ENCODE data around the gene ULBP2. TPM values are rescaled to one million over a fixed set of nuclear protein-coding genes. Genes with fewer than 3 reads are reported as not detected.
"Not testable (repeated sequence)": the region's sequence is repeated elsewhere in the genome, so short reads cannot be mapped to it uniquely, and the experiment has no call there.

ULBP2 gene
- total and polyA plus RNA-seq, 9 donors: 0.23 to 0.53 (median 0.28) TPM; not detected in 1

DNA sequence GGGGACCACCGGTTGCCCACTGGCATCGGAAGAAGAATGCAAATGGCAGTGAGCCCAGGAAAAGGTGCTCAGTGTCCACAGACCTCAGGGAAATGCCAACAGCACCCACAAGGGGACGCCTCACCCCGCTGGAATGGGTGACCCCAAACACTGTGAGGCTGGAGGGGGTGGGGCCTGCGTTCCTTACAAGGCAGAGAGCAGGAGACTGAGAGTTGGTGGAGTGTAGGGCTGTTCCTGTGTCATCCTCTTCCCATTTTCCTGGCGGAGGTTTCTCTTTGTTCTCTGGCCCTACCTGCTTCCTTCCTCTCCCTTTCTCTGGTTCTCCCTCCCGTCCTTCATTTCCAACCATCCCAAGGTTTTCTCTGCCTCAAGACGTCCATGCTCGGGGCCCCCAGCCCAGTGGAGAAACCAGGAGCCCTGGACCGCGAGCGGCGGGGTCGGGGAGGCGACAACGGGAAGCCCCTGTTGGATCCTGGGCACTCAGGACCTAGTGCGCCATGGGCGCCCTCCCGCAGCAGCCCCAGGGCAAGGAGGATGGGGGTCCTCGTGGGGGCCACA lies 3.7 kb upstream of the ULBP2 start:
- peaks cover 19% of the 10 kb centered on the region for H3K4me1 ChIP-seq (ENCODE audit: control insufficient read depth, insufficient read depth, low read length)
- not testable (repeated sequence) for H3K36me3 ChIP-seq (ENCODE audit: control insufficient read depth, insufficient read depth, low read length); DNase-seq; H3K9me3 ChIP-seq (replicated peaks; ENCODE audit: control insufficient read depth, low read depth, low read length); H3K27ac ChIP-seq (ENCODE audit: low read length)
- peak overlapping the region; percentile 41 for H3K4me3 ChIP-seq (ENCODE audit: low read length)
- under 1% methylated on average over 15 of the region's 20 CpGs for WGBS (ENCODE audit: insufficient coverage)
- peaks cover 91% of the 10 kb centered on the region for H3K27me3 ChIP-seq (ENCODE audit: control insufficient read depth, insufficient read depth, low read length)

DNA sequence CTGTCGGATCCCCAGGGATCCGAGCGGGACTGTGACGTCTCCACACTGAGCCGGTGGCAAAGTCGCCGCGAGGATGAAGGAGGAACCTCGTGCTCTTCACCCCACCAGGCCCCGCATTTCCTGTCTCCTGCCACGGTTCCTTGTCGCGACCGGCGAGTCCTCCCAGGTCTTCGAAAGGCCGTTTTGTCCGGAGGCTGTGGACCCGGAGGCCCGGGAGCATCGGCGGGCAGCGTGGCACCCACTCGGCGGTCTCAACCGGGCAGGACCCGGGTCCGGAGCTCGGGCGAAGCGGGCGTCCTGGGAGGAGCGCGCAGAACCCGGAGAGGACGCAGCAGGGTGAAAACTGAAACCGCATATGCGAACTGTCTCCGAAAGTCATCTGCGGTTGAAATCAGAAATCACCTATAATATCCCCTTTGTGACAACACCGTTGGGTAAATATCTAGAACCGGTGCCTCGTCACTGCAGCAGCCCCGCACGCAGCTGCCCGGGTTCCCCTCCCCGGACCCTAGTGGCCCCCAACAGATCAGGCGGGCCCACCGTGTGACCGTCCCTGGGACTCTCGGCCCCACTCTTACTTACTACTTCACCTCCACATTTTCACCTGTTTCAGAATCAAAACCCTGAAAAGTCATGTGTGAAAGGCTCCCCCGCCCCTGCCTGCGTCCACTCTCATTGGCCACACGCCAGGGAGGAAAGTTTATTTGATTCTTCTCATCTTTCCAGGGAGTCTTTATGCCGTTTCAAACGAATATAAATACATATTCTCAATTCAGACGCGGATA lies 3.1 kb upstream of the ULBP2 start:
- H3K4me3 ChIP-seq (ENCODE audit: low read length): peak overlapping the region; percentile 41
- no peak for DNase-seq
- peaks cover 19% of the 10 kb centered on the region for H3K4me1 ChIP-seq (ENCODE audit: control insufficient read depth, insufficient read depth, low read length)
- H3K27ac ChIP-seq (ENCODE audit: low read length): no peak overlapping the region
- no peaks in the 10 kb centered on the region for H3K36me3 ChIP-seq (ENCODE audit: control insufficient read depth, insufficient read depth, low read length)
- WGBS (ENCODE audit: insufficient coverage): 1% methylated on average over 53 of the region's 58 CpGs
- H3K9me3 ChIP-seq (replicated peaks; ENCODE audit: control insufficient read depth, low read depth, low read length): no peaks in the 10 kb centered on the region
- H3K27me3 ChIP-seq (ENCODE audit: control insufficient read depth, insufficient read depth, low read length): peaks cover 89% of the 10 kb centered on the region

DNA sequence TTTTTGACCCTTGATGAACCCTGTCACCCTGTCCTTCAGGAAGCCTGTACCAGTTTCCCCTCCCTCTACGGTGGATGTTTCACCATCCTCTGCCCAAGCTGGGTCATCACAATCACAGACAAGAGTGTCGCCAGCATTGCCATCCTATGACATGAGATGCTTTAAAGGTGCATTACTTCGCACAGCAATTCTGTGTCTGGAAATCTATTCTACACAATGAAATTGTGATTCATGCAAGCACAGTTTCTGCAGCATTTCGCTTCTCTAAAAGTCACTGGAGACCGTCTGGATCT lies 2.5 kb upstream of the ULBP2 start:
- WGBS (ENCODE audit: insufficient coverage): 18% methylated on average over 5 of the region's 5 CpGs
- H3K4me1 ChIP-seq (ENCODE audit: control insufficient read depth, insufficient read depth, low read length): peaks cover 19% of the 10 kb centered on the region
- no peaks in the 10 kb centered on the region for H3K36me3 ChIP-seq (ENCODE audit: control insufficient read depth, insufficient read depth, low read length)
- no peaks in the 10 kb centered on the region for H3K9me3 ChIP-seq (replicated peaks; ENCODE audit: control insufficient read depth, low read depth, low read length)
- H3K27me3 ChIP-seq (ENCODE audit: control insufficient read depth, insufficient read depth, low read length): peaks cover 88% of the 10 kb centered on the region
- H3K27ac ChIP-seq (ENCODE audit: low read length): no peak overlapping the region
- no peak for DNase-seq
- H3K4me3 ChIP-seq (ENCODE audit: low read length): no peak overlapping the region

- Histone ChIP-seq H3K27me3 (ENCODE audit: control insufficient read depth, insufficient read depth, low read length) (peaks cover 81% of the 10 kb centered on the region), H3K27ac (ENCODE audit: low read length) (no peak overlapping the region), H3K4me1 (ENCODE audit: control insufficient read depth, insufficient read depth, low read length) (peaks cover 19% of the 10 kb centered on the region), H3K9me3 (replicated peaks; ENCODE audit: control insufficient read depth, low read depth, low read length) (no peaks in the 10 kb centered on the region), H3K4me3 (ENCODE audit: low read length) (no peak overlapping the region), H3K36me3 (ENCODE audit: control insufficient read depth, insufficient read depth, low read length) (no peaks in the 10 kb centered on the region)
- no peak for DNase-seq
- WGBS (ENCODE audit: insufficient coverage): no CpG with 5 or more reads among the region's 6 CpGs
Measured at GRCh38 chr6:149939909-149940671, 1.7 kb upstream of the ULBP2 start.

GRCh38 chr6:149940672-149940982 lies 1.2 kb upstream of the ULBP2 start:
- no peaks in the 10 kb centered on the region for H3K36me3 ChIP-seq (ENCODE audit: control insufficient read depth, insufficient read depth, low read length)
- DNase-seq: no peak
- no peak overlapping the region for H3K27ac ChIP-seq (ENCODE audit: low read length)
- 29% methylated on average over 6 of the region's 6 CpGs for WGBS (ENCODE audit: insufficient coverage)
- peaks cover 19% of the 10 kb centered on the region for H3K4me1 ChIP-seq (ENCODE audit: control insufficient read depth, insufficient read depth, low read length)
- H3K9me3 ChIP-seq (replicated peaks; ENCODE audit: control insufficient read depth, low read depth, low read length): no peaks in the 10 kb centered on the region
- H3K4me3 ChIP-seq (ENCODE audit: low read length): no peak overlapping the region
- H3K27me3 ChIP-seq (ENCODE audit: control insufficient read depth, insufficient read depth, low read length): peaks cover 75% of the 10 kb centered on the region

DNA sequence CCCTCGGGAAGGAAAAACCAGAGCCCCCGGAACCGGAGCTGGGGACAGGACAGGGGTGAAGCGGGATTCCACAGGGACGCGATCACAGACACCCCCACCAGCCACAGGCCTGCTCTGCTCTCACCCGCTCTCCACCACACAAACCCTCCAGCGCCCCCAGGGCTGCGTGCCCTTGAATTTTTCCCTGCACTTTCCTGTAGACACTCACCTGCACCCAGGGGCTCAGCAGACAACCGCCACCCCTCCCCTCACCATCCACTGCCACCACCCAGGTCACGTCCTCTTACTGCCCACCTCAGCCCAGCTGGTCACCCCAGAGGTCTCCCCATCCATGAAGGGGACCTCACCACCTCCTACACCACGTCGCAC lies 631 bp downstream of the ULBP2 start:
- H3K27ac ChIP-seq (ENCODE audit: low read length): no peak overlapping the region
- H3K27me3 ChIP-seq (ENCODE audit: control insufficient read depth, insufficient read depth, low read length): peaks cover 69% of the 10 kb centered on the region

DNA sequence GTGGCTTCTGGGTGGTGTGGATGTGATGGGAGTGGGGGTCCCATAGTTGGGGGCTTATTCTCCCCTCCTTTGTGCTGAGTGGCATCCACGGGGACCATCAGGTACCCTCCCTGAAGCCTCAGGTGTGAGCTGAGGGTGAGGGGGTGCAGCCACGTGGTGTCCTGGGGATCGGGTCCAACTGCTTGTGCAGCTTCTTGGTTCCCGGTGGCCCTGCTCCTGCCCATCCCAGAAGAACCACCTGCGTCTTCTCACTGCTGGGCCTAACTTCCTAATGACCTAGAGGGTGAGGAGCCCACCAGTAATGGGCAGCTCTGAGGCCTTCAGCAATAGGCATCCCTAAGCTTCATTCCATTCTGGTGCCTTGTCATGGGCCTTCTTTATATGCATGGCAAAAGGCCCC lies 1.5 kb downstream of the ULBP2 start:
- H3K27me3 ChIP-seq (ENCODE audit: control insufficient read depth, insufficient read depth, low read length): peaks cover 66% of the 10 kb centered on the region
- H3K9me3 ChIP-seq (replicated peaks; ENCODE audit: control insufficient read depth, low read depth, low read length); DNase-seq; H3K36me3 ChIP-seq (ENCODE audit: control insufficient read depth, insufficient read depth, low read length); H3K27ac ChIP-seq (ENCODE audit: low read length); H3K4me3 ChIP-seq (ENCODE audit: low read length): not testable (repeated sequence)
- WGBS (ENCODE audit: insufficient coverage): no CpG with 5 or more reads among the region's 5 CpGs
- peaks cover 16% of the 10 kb centered on the region for H3K4me1 ChIP-seq (ENCODE audit: control insufficient read depth, insufficient read depth, low read length)

More for the DNA sequence above, 631 bp downstream of the ULBP2 start:
- Histone ChIP-seq H3K9me3 (replicated peaks; ENCODE audit: control insufficient read depth, low read depth, low read length) (no peaks in the 10 kb centered on the region), H3K4me3 (ENCODE audit: low read length) (peak overlapping the region; percentile 59), H3K4me1 (ENCODE audit: control insufficient read depth, insufficient read depth, low read length) (peaks cover 19% of the 10 kb centered on the region), H3K36me3 (ENCODE audit: control insufficient read depth, insufficient read depth, low read length) (no peaks in the 10 kb centered on the region)
- 4% methylated on average over 11 of the region's 13 CpGs for WGBS (ENCODE audit: insufficient coverage)
- no peak for DNase-seq

DNA sequence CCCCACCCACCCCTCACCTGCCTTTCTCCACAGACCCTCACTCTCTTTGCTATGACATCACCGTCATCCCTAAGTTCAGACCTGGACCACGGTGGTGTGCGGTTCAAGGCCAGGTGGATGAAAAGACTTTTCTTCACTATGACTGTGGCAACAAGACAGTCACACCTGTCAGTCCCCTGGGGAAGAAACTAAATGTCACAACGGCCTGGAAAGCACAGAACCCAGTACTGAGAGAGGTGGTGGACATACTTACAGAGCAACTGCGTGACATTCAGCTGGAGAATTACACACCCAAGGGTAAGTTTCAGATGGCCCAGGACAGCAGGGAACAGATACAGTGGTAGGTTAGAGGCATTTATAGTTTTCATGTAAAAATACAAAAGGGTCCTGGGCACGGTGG lies 3.5 kb downstream of the ULBP2 start:
- WGBS (ENCODE audit: insufficient coverage): 80% methylated on average over 1 of the region's 6 CpGs
- peaks cover 54% of the 10 kb centered on the region for H3K27me3 ChIP-seq (ENCODE audit: control insufficient read depth, insufficient read depth, low read length)
- H3K9me3 ChIP-seq (replicated peaks; ENCODE audit: control insufficient read depth, low read depth, low read length); H3K4me1 ChIP-seq (ENCODE audit: control insufficient read depth, insufficient read depth, low read length); DNase-seq; H3K36me3 ChIP-seq (ENCODE audit: control insufficient read depth, insufficient read depth, low read length); H3K27ac ChIP-seq (ENCODE audit: low read length); H3K4me3 ChIP-seq (ENCODE audit: low read length): not testable (repeated sequence)

DNA sequence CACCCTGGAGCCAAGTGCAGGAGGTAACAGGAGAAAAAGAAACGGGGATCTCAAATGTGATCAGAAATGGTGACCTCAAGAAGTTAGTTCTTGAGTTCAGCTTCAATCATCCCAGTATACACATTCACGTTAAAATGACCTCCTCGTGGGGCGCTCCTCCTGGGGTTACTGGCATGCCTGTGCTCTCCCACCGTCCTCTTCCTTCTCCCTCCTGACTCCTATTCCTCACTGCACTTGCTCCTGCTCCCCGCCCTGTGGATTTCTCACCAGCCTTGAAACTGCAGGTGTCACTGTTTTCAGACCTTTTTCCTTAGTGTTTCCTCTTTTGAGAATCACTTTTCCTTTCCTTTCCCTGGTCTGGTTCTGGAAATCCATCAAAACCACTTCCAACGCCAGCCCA lies 4.8 kb downstream of the ULBP2 start:
- 24% methylated on average over 5 of the region's 7 CpGs for WGBS (ENCODE audit: insufficient coverage)
- not testable (repeated sequence) for DNase-seq

DNA sequence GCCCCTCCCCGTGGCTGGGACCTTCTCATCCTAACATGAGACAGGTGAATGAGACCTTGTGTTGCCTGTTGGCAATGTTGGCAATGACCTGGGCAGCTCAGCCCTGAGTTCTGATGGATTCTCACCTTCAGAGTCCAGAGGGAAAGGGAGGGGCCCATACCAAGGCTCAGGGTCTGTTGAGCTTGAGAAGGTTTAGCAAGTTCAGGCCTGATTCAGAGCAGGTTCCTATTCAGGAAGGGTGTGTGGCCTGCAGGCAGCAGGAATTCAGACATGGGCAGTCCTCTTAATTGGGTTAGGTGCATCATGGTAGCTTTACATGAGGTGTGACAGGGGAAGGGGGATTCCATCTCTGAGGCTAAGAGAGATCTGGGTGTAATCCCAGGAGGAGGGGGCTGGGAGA lies 5.7 kb downstream of the ULBP2 start:
- not testable (repeated sequence) for H3K4me1 ChIP-seq (ENCODE audit: control insufficient read depth, insufficient read depth, low read length); H3K4me3 ChIP-seq (ENCODE audit: low read length); H3K9me3 ChIP-seq (replicated peaks; ENCODE audit: control insufficient read depth, low read depth, low read length); H3K27ac ChIP-seq (ENCODE audit: low read length); DNase-seq; H3K36me3 ChIP-seq (ENCODE audit: control insufficient read depth, insufficient read depth, low read length)
- peaks cover 51% of the 10 kb centered on the region for H3K27me3 ChIP-seq (ENCODE audit: control insufficient read depth, insufficient read depth, low read length)
- no CpG with 5 or more reads among the region's 1 CpG for WGBS (ENCODE audit: insufficient coverage)

More for the DNA sequence above, 4.8 kb downstream of the ULBP2 start:
- H3K27me3 ChIP-seq (ENCODE audit: control insufficient read depth, insufficient read depth, low read length): peaks cover 54% of the 10 kb centered on the region
- H3K4me3 ChIP-seq (ENCODE audit: low read length); H3K4me1 ChIP-seq (ENCODE audit: control insufficient read depth, insufficient read depth, low read length); H3K36me3 ChIP-seq (ENCODE audit: control insufficient read depth, insufficient read depth, low read length); H3K9me3 ChIP-seq (replicated peaks; ENCODE audit: control insufficient read depth, low read depth, low read length); H3K27ac ChIP-seq (ENCODE audit: low read length): not testable (repeated sequence)

Measured in muscle of leg (tissue), 11 donors.